Activated T-cell treated with anti-CD3 and anti-CD28 coated beads, Interleukin-2, amount 50 U/mL, for 1 hour (primary cell): ENCODE measurements around the gene RUNX3.
A peak's percentile ranks its signal among the peaks of the same experiment; 100 is the strongest.
"Not testable (repeated sequence)": the region's sequence is repeated elsewhere in the genome, so short reads cannot be mapped to it uniquely, and the experiment has no call there.

ENCODE experiments used
- DNase-seq: peaks from one replicate; pipeline ENCODE4 v3.0.0-alpha.2; 2020

Gene RUNX3

DNA sequence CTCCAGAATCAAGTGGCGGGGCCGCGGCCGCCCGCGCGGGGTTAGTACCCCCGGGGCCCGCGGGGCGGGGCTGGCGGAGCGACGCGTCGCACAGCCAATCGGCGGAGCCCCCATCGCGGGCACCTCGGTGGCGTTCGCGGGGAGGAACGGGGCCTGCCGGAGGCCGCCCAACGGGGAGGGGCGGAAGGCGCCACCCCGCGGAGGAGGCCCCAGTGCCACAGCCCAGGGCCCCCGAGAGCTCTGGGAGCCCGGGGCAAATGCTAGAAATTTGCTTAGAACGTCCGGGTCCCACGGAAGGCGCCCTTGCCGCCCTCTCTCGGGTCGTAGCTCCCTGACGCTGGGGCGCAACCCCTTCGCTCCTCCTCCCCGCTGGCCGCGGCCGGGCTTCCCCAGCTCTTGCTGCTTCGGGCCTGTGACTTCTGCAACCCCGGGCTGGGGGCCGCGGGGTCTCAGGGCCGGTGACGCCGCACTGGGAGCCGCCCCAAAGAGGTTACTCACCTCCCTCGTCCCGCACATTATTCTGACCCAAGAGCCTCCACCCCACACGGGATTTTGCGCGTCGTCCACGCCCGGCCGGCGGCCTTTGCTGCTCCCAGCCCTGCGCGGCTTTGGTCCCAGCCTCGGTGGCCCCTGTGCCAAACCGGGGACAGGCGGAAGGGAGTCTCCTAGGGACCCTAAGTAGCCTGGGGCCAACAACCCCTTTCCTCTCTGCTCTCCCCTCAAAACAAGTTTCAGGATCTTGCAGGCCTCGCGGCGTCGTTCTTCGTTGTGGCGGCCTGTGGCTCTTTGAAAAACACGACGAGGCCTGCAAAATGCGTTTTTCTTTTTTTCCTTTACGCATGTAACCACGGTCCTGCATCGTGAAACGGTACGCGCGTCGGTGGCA, at the start of gene RUNX3:
Gene RUNX3, minus strand, starts transcription at position 17 of the 886 bp plus-strand sequence. CDS start 408 bp downstream, outside the sequence.
- peak; percentile 94 for DNase-seq

GRCh38 chr1:24979232-24979631, 49.2 kb upstream of the RUNX3 start:
- not testable (repeated sequence) for DNase-seq

DNA sequence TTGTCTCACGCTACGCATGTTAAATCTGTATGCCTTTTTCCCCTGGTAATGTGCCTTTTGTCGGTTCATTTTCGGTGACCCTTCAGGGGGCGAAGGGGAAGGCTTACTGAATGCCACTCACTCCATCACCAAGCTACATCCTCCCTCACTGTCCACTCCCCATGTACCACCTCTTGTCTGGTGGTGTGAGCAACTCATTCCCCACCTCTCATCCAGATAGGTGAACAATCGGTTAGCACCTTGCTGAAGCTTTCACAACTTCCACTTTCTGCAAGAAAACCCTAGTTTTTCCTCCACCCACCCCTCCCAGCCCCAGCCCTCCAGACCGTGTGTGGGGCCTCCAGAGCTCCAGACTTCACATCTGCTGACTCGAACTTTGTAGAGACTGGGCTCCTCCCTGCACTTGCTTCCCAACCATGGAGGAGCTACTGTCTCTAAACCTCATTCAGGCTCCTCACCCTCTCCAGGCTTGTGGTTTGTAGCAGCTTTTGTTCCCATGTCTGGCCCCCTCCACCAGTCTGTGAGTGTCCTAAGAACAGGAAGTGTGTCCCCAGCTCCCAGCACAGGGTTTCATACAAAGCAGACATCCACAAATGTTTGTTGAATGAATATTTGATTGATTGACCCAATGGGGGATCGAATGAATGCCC, 48.4 kb upstream of the RUNX3 start:
- DNase-seq: no peak

- no peak for DNase-seq
Measured at GRCh38 chr1:24975391-24975790, 45.3 kb upstream of the RUNX3 start.

GRCh38 chr1:24973315-24973714, 43.2 kb upstream of the RUNX3 start:
- DNase-seq: no peak

GRCh38 chr1:24972915-24973242, 42.8 kb upstream of the RUNX3 start:
- DNase-seq: no peak

DNA sequence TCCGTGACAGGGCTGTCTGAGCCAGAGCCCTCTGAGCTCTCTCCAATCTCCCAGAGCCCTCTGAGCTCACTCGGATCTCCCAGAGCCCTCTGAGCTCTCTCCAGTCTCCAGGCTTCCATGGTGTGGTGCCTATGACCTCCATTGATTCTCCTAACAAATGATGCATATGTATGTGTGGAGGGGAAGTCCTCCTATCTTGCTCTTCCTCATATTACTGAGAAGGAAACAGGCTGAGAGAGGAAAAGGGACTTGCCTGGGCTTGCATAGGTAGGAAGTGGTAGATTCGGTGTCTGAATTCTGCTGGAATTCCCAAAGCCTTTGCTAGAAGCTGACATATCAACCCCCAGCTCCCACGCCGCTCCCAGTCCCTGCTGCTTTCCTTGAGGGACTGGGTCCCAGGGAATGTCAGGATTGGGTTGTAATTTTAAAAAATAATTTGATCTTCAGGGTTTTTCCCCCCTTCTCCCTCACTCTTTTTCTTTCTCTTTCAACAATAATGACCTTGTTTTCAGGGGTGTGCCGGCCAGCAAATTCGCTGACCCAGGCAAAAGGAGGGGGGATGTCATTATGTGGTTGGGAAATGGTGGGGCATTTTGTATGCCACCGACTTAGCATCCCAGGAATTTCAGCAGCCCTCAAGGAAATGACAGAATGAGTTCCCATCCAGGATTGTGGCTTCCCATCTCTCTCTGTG, 42.3 kb upstream of the RUNX3 start:
- no peak for DNase-seq

GRCh38 chr1:24970926-24971875, 41.1 kb upstream of the RUNX3 start:
- DNase-seq: no peak

DNA sequence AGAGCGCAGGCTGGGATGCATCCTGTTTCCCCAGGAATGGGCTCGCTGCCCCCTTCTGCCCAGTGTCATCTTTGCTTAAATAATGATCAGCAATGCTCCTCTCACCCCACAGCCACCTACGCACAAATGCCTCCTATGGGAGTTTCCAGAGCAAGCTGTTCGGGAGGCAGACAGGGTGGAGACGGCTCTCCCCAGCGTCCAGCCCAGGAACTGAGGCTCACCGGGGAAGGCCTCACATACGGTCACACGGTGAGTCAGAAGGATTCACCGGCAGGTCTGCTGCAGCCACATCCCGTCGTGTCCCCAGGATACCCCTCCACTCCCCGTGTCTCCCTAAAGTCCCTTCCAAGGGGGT, 40.3 kb upstream of the RUNX3 start:
- no peak for DNase-seq

DNA sequence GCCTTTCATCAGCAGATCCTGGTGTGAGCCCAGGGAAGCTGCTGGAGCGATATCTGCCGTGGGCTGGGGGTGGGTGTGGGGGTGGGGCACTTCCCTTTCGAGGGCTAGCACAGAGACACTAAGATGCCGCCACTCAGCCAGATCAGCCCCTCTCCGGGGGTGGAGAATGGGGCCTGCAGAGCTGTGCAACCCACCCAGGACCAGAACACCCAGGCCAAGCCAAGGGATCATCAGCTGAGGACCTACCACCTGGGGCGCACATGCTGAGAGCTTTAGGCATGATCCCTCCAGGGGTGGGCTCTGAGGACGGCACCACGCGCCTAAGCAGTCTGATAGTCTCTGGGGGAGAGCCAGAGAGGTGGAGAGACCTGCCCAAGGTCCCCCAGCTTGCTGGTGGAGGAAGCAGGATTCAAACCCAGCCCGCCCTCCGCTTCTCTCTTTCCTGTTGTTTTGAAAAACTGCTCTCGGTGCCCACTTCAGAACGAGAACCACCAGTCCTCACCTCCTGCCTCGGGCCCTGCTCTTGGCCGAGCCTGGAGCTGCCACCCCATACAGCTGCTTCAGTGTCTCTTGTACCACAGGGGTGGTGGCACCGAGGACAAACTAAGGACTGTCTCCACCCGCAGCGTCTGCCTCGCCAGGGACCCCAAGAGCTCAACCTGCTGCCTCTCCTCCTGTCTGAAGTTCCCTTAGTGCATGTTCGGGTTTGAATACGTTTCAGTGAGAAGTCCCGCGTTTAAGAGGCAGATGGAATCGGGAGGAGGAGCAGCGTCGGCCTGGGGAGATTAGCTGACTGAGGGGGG, 39.7 kb upstream of the RUNX3 start:
- no peak for DNase-seq

DNA sequence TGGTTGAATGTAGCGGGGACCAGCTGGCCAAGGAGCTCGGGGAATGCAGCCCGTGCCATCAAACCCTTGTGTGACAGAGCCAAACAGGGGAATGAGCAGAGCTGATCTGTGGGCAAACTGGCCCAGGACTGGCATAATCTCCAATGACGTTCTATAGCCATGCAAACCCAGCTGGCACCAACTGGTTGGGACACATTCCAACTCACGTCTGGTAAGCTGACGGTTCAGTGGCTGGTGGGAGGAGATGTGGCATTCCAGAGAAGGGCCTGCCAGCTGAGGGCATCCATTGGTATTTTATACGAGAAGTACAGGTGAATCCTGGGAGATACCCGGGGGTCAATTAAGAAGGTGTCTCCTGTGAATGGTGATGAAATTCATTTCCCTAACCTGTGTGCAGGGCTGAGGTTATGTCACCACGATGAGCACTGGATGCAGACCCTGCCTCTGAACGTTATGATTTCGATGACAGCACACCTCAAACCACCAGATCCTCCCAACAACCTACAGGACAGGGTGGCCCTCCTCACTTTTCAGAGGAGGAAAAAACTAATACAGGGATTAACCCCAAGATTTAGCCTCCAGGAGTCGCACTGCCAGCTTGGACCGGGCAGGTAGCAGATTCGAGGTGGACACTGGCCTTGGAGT, 39.0 kb upstream of the RUNX3 start:
- no peak for DNase-seq

DNA sequence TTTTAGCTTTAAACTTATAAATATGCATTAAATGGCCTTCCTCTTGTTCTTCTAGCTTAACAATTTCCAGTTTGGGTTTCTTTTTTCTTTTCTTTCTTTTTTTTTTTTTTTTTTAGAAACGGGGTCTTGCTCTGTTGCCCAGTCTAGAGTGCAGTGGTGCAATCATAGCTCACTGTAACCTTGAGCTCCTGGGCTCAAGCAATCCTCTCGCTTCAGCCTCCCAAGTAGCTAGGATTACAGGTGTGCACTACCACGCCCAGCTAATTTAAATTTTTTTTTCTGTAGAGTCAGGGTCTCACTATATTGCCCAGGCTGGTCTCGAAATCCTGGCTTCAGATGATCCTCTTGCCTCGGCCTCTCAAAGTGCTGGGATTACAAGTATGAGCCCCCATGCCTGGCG, 37.9 kb upstream of the RUNX3 start:
- no peak for DNase-seq

GRCh38 chr1:24967555-24967954, 37.5 kb upstream of the RUNX3 start:
- no peak for DNase-seq

DNA sequence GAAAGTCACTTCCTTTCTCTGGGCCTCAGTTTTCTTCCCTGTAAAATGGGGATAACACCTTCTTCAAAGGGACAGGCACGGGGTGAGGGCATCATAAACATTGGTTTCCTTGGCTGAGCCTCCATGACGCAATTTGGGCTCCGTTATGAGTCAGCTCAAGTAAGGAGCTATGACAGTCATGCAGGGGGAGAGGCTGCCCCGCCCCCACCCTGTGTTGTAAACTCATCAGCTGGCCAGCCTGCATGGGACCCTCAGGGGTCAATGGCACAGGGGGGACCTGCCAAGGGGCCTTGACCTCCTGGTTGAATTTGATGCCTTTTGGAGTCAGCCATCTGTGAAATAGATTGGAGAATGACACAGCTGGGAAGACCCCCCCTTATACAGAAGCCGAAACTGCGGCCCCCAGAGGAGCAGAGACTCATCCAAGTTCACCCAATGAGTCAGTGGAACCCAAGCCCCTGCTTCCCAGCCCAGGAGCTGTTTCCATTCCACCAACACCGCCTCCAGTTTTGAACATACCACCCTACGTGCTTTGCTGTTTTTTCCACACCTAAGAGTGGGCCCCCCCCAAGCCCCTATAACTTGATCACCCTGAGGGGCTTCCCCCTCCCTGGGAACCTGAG, 36.8 kb upstream of the RUNX3 start:
- DNase-seq: peak; percentile 54

DNA sequence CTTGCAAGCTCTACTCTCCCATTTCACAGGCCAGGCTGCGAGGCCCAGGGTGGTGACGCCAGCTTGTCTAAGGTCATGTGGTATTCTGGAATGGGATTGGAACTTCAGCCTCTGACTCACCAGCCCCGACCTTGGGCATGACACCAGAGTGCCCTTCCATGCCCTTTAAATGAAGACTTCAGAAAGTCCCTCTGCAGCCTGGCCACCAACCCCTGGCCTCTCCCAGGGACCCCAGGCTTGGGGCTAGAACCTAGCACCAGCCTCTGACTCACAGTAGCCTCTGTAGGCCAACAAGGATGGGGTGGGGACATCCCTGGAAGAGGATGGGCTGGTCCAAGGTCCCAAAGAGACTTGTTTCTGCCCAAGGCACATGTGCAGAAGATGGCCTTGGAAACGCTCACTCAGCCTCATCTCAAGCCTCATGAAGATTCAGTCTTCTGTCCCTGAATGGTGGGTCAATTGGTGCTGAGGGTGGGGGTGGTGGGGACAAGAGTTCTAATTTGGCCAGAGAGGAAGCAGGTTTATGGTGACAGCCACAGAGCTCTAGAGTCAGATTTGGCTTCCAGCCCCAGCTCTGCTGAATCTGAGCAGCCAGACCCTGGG, 36.1 kb upstream of the RUNX3 start:
- no peak for DNase-seq

DNA sequence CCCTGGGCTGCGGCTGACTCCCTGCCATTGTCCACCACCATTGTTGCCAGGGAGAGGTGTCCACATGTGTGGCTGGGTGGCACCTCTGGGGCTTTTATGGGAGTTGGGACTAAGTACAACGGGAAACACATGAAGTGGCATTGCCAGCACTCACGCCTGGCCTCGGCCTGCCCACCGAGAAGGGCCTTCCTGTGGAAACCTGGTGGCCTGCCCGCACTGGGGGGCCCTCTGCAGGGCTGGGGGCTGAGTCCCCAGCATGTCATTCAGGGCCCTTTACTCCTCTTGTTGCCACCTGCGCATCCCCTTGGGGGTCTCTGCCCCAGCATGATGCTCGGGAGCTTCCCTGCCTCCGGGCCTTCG, 35.5 kb upstream of the RUNX3 start:
- DNase-seq: no peak

- DNase-seq: peak; percentile 84
Measured at GRCh38 chr1:24964811-24965570, 34.9 kb upstream of the RUNX3 start.

DNA sequence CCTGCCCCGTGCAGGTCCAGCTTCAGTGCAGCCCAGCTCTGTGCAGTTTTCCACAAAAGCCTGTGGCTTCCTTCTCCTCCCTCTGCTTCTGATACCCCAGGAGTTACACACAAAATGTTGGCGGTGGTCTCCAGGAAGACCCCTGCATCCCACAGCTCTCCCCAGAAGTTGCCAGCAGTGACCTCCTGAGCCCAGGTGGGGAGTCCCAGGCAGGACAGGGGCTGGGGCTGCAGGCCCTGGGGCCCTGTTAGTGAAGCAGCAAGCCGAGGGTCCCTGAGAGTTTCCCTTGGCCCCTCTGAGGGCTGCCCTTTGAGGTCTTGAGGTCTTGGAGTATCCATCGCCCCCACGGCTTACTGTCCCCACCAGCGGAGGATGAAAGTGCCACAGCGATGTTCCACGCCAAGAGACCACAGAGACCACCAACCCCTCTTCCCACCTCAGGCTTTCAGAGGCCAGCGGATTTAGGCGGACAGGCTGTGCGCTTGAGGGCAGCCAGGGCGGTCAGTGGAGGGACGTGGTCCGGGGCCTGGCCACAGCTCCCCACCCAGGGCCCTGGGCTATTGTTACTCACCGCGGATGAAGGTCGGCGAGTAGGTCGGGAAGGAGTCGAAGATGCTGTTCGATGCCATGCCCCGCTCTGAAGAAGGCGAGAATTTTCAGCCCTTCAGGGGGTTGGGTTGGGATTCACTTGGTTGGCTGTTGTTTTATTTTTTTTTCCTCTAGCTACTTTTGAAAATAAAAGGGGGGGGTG, 34.0 kb upstream of the RUNX3 start:
- no peak for DNase-seq
